Loucy (cell line): ENCODE data around the gene COL1A1.

Experiments used
- EZH2phosphoT487 ChIP-seq: fragments of 200-600 bp; IDR thresholded peaks from 2 replicates; pipeline ENCODE4 v1.6.1; 2018; ENCODE audit warnings: antibody characterized with exemption, mild to moderate bottlenecking, moderate library complexity, borderline replicate concordance
- TF ChIP-seq, protein P1 (sequence below): fragments of 200-600 bp; sonication (generic); conservative IDR thresholded peaks from 2 replicates; pipeline ENCODE4 v1.5.1; 2014; ENCODE audit warnings: mild to moderate bottlenecking, antibody characterized with exemption, low read length

DNA sequence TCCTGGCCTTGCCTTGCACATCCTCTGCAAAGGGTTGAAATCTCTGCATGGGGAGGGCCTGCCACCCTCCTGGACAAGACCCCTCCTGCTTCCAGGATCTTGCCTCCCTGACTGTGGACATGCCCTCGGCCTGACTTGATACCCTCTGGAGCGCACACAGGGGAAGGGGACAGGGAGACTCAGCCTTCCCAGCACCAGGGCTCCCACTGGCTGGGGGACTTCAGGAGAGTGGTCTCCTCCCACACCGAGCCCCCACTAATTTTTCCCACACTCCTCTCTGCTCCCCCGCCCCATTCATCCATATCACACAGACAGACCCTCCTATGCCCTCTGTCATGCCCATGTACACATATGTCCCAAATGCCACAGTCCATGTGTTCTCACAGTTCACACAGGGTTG lies 21.3 kb downstream of the COL1A1 start:
- TF ChIP-seq, protein P1, sequence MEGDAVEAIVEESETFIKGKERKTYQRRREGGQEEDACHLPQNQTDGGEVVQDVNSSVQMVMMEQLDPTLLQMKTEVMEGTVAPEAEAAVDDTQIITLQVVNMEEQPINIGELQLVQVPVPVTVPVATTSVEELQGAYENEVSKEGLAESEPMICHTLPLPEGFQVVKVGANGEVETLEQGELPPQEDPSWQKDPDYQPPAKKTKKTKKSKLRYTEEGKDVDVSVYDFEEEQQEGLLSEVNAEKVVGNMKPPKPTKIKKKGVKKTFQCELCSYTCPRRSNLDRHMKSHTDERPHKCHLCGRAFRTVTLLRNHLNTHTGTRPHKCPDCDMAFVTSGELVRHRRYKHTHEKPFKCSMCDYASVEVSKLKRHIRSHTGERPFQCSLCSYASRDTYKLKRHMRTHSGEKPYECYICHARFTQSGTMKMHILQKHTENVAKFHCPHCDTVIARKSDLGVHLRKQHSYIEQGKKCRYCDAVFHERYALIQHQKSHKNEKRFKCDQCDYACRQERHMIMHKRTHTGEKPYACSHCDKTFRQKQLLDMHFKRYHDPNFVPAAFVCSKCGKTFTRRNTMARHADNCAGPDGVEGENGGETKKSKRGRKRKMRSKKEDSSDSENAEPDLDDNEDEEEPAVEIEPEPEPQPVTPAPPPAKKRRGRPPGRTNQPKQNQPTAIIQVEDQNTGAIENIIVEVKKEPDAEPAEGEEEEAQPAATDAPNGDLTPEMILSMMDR = no peak
- no peak for TF ChIP-seq EZH2phosphoT487
